Sigmoid colon (tissue), 7 donors: ENCODE data around the gene CC2D2B. TPM values are rescaled to one million over a fixed set of nuclear protein-coding genes. Genes with fewer than 3 reads are reported as not detected.
A peak's percentile ranks its signal among the peaks of the same experiment; 100 is the strongest.

Experiments used
- DNase-seq: peaks from one replicate; pipeline ENCODE4 v3.0.0-alpha.2; 2019
- H3K27ac ChIP-seq, 4 donors: fragments of 200-600 bp; sonication (generic); one replicate each; pipeline ENCODE4 v1.5.1; 2016 to 2019; ENCODE audit warnings: mild to moderate bottlenecking in 1 of 4
- H3K27me3 ChIP-seq, 3 donors: fragments of 200-600 bp; sonication (generic); one replicate each; pipeline ENCODE4 v1.5.1; 2019; ENCODE audit warnings: mild to moderate bottlenecking in 1 of 3
- H3K36me3 ChIP-seq, 4 donors: fragments of 200-600 bp; sonication (generic); one replicate each; pipeline ENCODE4 v1.5.1; 2016 to 2019
- H3K4me1 ChIP-seq, 4 donors: fragments of 200-600 bp; sonication (generic); one replicate each; pipeline ENCODE4 v1.5.1; 2017 to 2019
- H3K4me3 ChIP-seq, 4 donors: fragments of 200-600 bp; sonication (generic); one replicate each; pipeline ENCODE4 v1.5.1; 2017 to 2019; ENCODE audit warnings: mild to moderate bottlenecking in 2 of 4, moderate library complexity in 1 of 4
- H3K9me3 ChIP-seq, 4 donors: fragments of 200-600 bp in 3 of 4; sonication (generic) in 3 of 4; one replicate each; pipeline versions ENCODE4 v1.5.1 to v1.6.1; 2013 to 2019
- CTCF ChIP-seq, 4 experiments: fragments of 450-650 bp in 3 of 4; fragments of 200-600 bp in 1 of 4; IDR thresholded peaks; one replicate each; pipeline ENCODE4 v1.5.1; 2016 to 2019; ENCODE audit warnings: antibody characterized with exemption in 4 of 4, mild to moderate bottlenecking in 3 of 4, moderate library complexity in 2 of 4
- EP300 ChIP-seq, 4 donors: sonication (generic); formaldehyde crosslinking; IDR thresholded peaks; one replicate each; pipeline ENCODE4 v1.6.1; 2017; ENCODE audit warnings: antibody characterized with exemption in 4 of 4
- POLR2A ChIP-seq, 2 donors: fragments of 450-650 bp; IDR thresholded peaks; one replicate each; pipeline ENCODE4 v1.6.1; 2016; ENCODE audit warnings: antibody characterized with exemption in 2 of 2, mild to moderate bottlenecking in 2 of 2, moderate library complexity in 2 of 2
- POLR2AphosphoS5 ChIP-seq, 4 donors: sonication (generic); formaldehyde crosslinking; IDR thresholded peaks; one replicate each; pipeline ENCODE4 v1.6.1; 2017; ENCODE audit warnings: antibody characterized with exemption in 4 of 4
- WGBS, 2 donors: extraction: QIAGEN DNeasy Blood & Tissue Kit; methylation state at CpG; one replicate each; pipeline ENCODE4 v1.1.7; 2013; 5-methylcytosine and 5-hydroxymethylcytosine counted together
- intact Hi-C: fragments of 100-400 bp; cut with DNase I; formaldehyde crosslinking; loops from one replicate; pipeline ENCODE4 v1.15.1; 2023
- polyA plus RNA-seq, 3 donors: library from polyadenylated mRNA; stranded (reverse); fragments of 200-250 nt; gene quantifications; one replicate each; pipeline ENCODE4 v1.2.3, GENCODE V29; 2013
- total RNA-seq, 4 donors: library from RNA; depleted of rRNA; stranded (reverse); fragments of >200 nt; gene quantifications; one replicate each; pipeline ENCODE4 v1.1.0, GENCODE V29; 2016
- donor health status: healthy with polysubstance abuse.
- donor health status: Bipolar disorder and iron deficiency.
- donor health status: healthy.

CC2D2B gene
- total RNA-seq: 1 to 10 TPM; 1.5 to 7.8 (median 4.8) TPM
- under 1 TPM in 1 of 3 donors, not detected in 2; 0.29 TPM for polyA plus RNA-seq

DNA sequence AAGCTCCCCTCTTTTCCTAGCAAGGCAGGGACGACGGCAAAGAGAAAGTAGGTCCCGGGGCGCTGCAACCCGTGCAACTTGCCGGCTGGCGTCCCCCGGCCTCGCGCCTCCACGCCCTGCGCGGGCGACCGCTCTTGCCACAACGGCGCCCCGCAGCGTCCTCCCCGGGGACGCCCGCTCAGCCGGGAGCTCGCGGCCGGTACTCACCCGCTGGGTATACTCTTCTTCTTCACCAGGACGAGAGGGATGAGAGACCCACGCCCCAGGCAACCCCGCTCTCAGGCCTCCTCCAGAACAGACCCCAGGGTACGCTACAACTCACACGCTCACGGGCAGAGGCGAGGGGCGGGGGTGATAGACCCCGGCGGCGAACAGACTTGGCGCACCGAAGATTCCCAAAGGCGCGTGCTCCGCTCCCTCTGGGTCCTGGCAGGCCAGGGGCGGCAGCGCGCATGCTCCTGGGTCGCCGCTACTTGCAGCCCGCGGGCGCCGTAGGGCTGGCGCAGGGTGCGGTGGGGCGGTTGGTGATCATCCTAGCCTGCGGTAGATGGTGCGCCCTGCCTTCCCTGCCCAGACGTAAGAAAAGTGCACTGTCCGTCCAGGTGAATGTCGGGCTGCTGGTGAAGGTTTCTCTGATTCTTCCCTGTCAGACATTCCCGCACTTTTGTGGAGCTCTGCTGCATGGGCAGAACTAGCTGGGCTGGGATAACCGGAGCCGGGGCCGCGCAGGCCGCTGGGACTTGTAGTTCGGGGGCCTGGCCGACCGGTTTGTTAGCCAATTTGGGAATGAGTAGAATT, at the start of gene CC2D2B:
CC2D2B (plus strand) TSS at position 520 of the 798 bp plus-strand sequence. CDS start 3,349 bp downstream, outside the sequence.
- H3K27me3 ChIP-seq: no peaks in the 10 kb centered on the region
- peak within 1 kb of the TSS; percentile 85 to 93 (median 90) for H3K27ac ChIP-seq
- H3K4me3 ChIP-seq: peak within 1 kb of the TSS; percentile 43 to 70 (median 64)
- TF ChIP-seq CTCF (IDR thresholded peaks at IDR 0.05) (no peak), EP300 (IDR thresholded peaks at IDR 0.05) (no peak), POLR2AphosphoS5 (IDR thresholded peaks at IDR 0.05) (peak; percentile 11 to 49 (median 26))
- 0 to 1% methylated on average over 69 of the region's 69 CpGs for WGBS, 2 donors
- DNase-seq: peak; percentile 90
- no peaks in the 10 kb centered on the region for H3K9me3 ChIP-seq
- H3K36me3 ChIP-seq: peaks cover 0 to 19% (median 4%) of the 10 kb centered on the region in 4 donors
- intact Hi-C loops: loop anchor here (1.0 to 2.0 kb wide), 3 partner anchors 135 to 223 kb away; partner anchors contain the start of genes CCNJ and ZNF518A
- peaks cover 0 to 10% (median 4%) of the 10 kb centered on the region in 4 donors for H3K4me1 ChIP-seq

- TF ChIP-seq CTCF (IDR thresholded peaks at IDR 0.05) (no peak), POLR2AphosphoS5 (IDR thresholded peaks at IDR 0.05) (peak in 2 of 4 donors; percentile 68 to 70)
- Histone ChIP-seq H3K27me3 (no peaks in the 10 kb centered on the region), H3K4me1 (peaks cover 0 to 23% (median 10%) of the 10 kb centered on the region in 4 donors), H3K4me3 (no peak overlapping the region), H3K9me3 (no peaks in the 10 kb centered on the region), H3K36me3 (no peaks in the 10 kb centered on the region), H3K27ac (peak overlapping the region in 2 of 4 donors; percentile 42 to 59)
- WGBS, 2 donors: 91 to 94% methylated on average over 3 of the region's 3 CpGs
- intact Hi-C loops: no loop called here
- no peak for DNase-seq
Measured at GRCh38 chr10:95860166-95860940, 47.4 kb upstream of the CC2D2B start.

- H3K27me3 ChIP-seq: no peaks in the 10 kb centered on the region
- H3K4me3 ChIP-seq: no peak overlapping the region
- no peak for DNase-seq
- H3K27ac ChIP-seq: peak overlapping the region in 1 of 4 donors; percentile 59
- TF ChIP-seq POLR2AphosphoS5 (IDR thresholded peaks at IDR 0.05) (no peak), CTCF (IDR thresholded peaks at IDR 0.05) (no peak), EP300 (IDR thresholded peaks at IDR 0.05) (no peak), POLR2A (IDR thresholded peaks at IDR 0.05) (no peak)
- no peaks in the 10 kb centered on the region for H3K9me3 ChIP-seq
- H3K4me1 ChIP-seq: peaks cover 0 to 23% (median 10%) of the 10 kb centered on the region in 4 donors
- 81 to 93% methylated on average over 2 of the region's 2 CpGs for WGBS, 2 donors
- intact Hi-C loops: no loop called here
- peaks cover 0 to 7% (median 0%) of the 10 kb centered on the region in 4 donors for H3K36me3 ChIP-seq
Measured at GRCh38 chr10:95861386-95861785, 46.4 kb upstream of the CC2D2B start.

GRCh38 chr10:95864906-95865813, 42.6 kb upstream of the CC2D2B start:
- no peak for DNase-seq
- WGBS, 2 donors: 46 to 59% methylated on average over 7 of the region's 7 CpGs
- no peak overlapping the region for H3K4me3 ChIP-seq
- peak overlapping the region; percentile 5 to 32 (median 24) for H3K27ac ChIP-seq
- TF ChIP-seq POLR2AphosphoS5 (IDR thresholded peaks at IDR 0.05): no peak
- TF ChIP-seq CTCF (IDR thresholded peaks at IDR 0.05): peak; percentile 27 to 54 (median 40)
- H3K9me3 ChIP-seq: no peaks in the 10 kb centered on the region
- no peaks in the 10 kb centered on the region for H3K27me3 ChIP-seq
- H3K4me1 ChIP-seq: peaks cover 0 to 17% (median 8%) of the 10 kb centered on the region in 4 donors
- intact Hi-C loops: loop anchor here (1.0 kb wide), 1 partner anchor 171 kb away; no protein-coding TSS in a partner anchor
- H3K36me3 ChIP-seq: peaks cover 0 to 38% (median 4%) of the 10 kb centered on the region in 4 donors
